Natural killer cell treated with Interleukin-12 subunit alpha and Interleukin-12 subunit beta and Interleukin-15 and Interleukin-18, amount 100 ng/mL, for 72 hours (primary cell): ENCODE measurements around the gene C1orf146. TPM values are rescaled to one million over a fixed set of nuclear protein-coding genes. Genes with fewer than 3 reads are reported as not detected.
"Not testable (repeated sequence)": the region's sequence is repeated elsewhere in the genome, so short reads cannot be mapped to it uniquely, and the experiment has no call there.

ENCODE experiments used
- ATAC-seq, 2 donors: fragments of 150-1000 bp; cut with Tn5 transposase in 1 of 2; sonication (Bioruptor Pico), chemical (Tn5 transposase) in 1 of 2; 2 replicates each; pipeline ENCODE4 v1.10.0; 2021
- DNase-seq: peaks from one replicate; pipeline ENCODE4 v3.0.0; 2022; ENCODE audit warnings: low spot score
- H3K27ac Mint-ChIP-seq, 2 donors: 1 replicate in 1 of 2; 2 replicates in 1 of 2; pipeline ENCODE4 v1.8.0; 2022; ENCODE audit warnings: mixed read lengths in 2 of 2, mild to moderate bottlenecking in 1 of 2, moderate library complexity in 1 of 2
- H3K27me3 Mint-ChIP-seq, 2 donors: 1 replicate in 1 of 2; 2 replicates in 1 of 2; pipeline ENCODE4 v1.8.0; 2022; ENCODE audit warnings: mixed read lengths in 2 of 2
- H3K36me3 Mint-ChIP-seq: one replicate; pipeline ENCODE4 v1.8.0; 2022; ENCODE audit warnings: mixed read lengths
- H3K4me1 Mint-ChIP-seq, 2 donors: 1 replicate in 1 of 2; 2 replicates in 1 of 2; pipeline ENCODE4 v1.8.0; 2022; ENCODE audit warnings: low read depth in 2 of 2, mixed read lengths in 2 of 2, mild to moderate bottlenecking in 1 of 2
- H3K4me3 Mint-ChIP-seq: one replicate; pipeline ENCODE4 v1.8.0; 2022; ENCODE audit warnings: mixed read lengths
- H3K9me3 Mint-ChIP-seq: 2 replicates; pipeline ENCODE4 v1.8.0; 2022; ENCODE audit warnings: mixed read lengths
- total RNA-seq, 2 donors: library from RNA; stranded (reverse); gene quantifications; one replicate each; pipeline ENCODE4 v1.2.3, GENCODE V29; 2022

The C1orf146 gene
- total RNA-seq, 2 donors from 2014 or later, result not detected

DNA sequence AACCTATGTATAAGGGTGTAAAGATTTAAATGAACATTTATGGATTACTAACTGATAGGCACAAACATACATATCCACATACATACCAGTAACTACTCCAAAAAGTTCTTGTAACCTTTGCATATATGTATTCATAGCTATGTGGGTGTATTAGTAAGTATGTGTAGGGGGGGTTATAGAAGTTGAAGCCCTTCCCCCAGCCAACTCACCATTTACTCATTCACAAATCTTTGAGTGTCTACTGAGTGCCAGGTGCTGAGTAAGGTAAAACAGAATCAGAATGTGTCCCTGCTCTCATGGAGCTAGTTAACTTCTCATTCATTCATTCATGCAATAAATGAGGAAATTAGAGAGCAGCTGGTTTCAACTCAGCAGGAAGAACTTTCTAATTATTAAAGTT, 1.3 kb downstream of the C1orf146 start:
- Mint-ChIP-seq H3K27me3 (peaks cover 5 to 8% of the 10 kb centered on the region in 2 donors), H3K4me3 (no peak overlapping the region), H3K4me1 (no peaks in the 10 kb centered on the region), H3K9me3 (no peaks in the 10 kb centered on the region), H3K36me3 (no peaks in the 10 kb centered on the region), H3K27ac (no peak overlapping the region)
- DNase-seq (no peak), ATAC-seq (no peak)

DNA sequence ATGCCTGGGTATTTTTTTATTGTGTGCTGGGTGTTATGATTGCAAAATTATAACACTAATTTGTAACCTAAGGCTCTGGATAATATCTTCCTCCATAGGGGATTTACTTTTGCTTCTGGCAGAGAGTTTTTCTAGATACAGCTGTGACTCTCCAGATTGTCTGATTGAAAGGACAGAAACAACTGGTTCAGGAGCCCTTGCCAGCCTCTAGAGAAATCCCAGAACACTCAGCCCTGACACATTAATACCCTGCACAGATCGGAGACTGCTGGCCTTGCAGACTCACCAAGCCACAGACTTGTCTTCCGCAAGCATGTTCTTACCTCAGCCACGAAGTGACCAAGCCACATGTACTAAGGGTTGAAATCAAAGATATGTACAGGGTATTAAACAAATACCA, 10.7 kb downstream of the C1orf146 start:
- H3K9me3 Mint-ChIP-seq, result no peaks in the 10 kb centered on the region
- H3K36me3 Mint-ChIP-seq, result no peaks in the 10 kb centered on the region
- no peak for DNase-seq
- H3K27me3 Mint-ChIP-seq, result peaks cover 11 to 14% of the 10 kb centered on the region in 2 donors
- no peaks in the 10 kb centered on the region for H3K4me1 Mint-ChIP-seq
- H3K27ac Mint-ChIP-seq, result no peak overlapping the region
- ATAC-seq, result no peak
- H3K4me3 Mint-ChIP-seq, result no peak overlapping the region

DNA sequence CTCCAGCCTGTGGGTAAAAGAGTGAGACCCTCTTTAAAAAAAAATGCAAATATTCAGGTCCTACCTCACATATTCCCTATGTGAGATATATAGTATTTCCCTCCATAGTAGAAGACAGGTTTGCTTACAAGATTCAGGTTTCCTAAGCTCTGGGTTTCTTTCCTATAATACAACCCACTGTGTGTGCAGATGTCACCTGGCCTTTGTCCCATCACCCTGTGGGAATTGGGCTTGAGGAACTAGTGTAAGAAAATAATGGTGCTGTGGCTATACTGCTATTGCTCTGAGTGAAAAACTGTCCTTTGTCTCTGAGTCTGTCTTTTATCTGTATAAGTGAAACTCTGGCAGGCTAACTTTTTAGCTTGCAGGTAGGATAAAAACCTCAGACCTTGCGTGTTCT, 13.0 kb downstream of the C1orf146 start:
- ATAC-seq (no peak), DNase-seq (no peak)
- Mint-ChIP-seq H3K4me1 (no peaks in the 10 kb centered on the region), H3K4me3 (no peak overlapping the region), H3K36me3 (no peaks in the 10 kb centered on the region), H3K27me3 (peaks cover 11 to 17% of the 10 kb centered on the region in 2 donors), H3K27ac (no peak overlapping the region), H3K9me3 (no peaks in the 10 kb centered on the region)

DNA sequence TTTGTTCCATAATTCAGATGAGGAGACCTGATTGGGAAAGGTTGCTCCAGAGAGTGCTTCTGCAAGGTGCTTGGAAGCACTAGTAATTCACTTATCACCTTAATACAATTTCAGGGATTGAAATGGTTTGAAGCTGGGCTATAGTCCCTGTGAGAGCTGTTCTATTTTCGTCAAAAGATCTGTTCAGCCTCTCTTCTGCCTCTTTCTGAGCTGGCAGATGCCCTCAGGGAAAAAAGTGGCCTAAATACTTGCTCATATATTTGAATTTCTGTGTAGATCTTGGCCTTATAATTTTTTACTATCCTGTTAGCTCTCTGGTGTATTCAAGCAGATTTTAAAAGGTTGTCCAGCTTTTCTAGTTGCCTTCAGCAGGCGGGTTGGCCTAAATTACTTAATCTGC, 22.3 kb downstream of the C1orf146 start:
- Mint-ChIP-seq H3K27me3 (peaks cover 15 to 17% of the 10 kb centered on the region in 2 donors), H3K27ac (no peak overlapping the region), H3K4me1 (no peaks in the 10 kb centered on the region), H3K4me3 (no peak overlapping the region), H3K9me3 (no peaks in the 10 kb centered on the region), H3K36me3 (no peaks in the 10 kb centered on the region)
- ATAC-seq, result no peak
- DNase-seq, result no peak

DNA sequence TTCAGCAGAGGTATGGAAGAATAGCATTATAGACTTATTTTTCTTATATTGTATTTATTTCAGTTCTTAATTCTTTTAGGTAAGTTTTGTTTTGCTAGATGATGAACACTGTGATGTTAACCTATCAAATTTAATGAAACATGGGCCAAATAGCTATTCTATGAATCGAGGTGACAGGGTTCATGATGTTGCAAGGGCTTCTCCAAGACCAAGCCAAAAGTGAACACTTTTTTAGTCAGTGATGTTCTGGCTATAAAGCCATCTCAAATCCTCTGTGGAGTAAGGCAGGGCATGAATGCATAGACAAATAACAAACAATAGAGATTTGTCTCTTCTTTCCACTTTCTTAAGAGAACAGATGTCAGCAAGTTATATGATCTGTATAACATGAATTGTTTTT, 26.7 kb downstream of the C1orf146 start:
- no peak overlapping the region for H3K27ac Mint-ChIP-seq
- no peaks in the 10 kb centered on the region for H3K27me3 Mint-ChIP-seq
- H3K9me3 Mint-ChIP-seq, result no peaks in the 10 kb centered on the region
- no peaks in the 10 kb centered on the region for H3K36me3 Mint-ChIP-seq
- DNase-seq (no peak), ATAC-seq (no peak)
- H3K4me3 Mint-ChIP-seq, result no peak overlapping the region
- no peaks in the 10 kb centered on the region for H3K4me1 Mint-ChIP-seq

DNA sequence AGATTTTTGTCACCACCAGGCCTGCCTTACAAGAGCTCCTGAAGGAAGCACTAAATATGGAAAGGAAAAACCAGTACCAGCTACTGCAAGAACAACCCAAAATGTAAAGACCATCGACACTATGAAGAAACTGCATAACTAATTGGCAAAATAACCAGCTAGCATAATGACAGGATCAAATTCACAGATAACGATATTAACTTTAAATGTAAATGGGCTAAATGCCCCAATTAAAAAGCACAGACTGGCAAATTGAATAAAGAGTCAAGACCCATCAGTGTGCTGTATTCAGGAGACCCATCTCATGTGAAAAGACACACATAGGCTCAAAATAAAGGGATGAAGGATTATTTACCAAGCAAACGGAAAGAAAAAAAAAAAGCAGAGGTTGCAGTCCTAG, 37.0 kb downstream of the C1orf146 start:
- not testable (repeated sequence) for H3K27ac Mint-ChIP-seq, H3K9me3 Mint-ChIP-seq, DNase-seq, H3K27me3 Mint-ChIP-seq, H3K4me1 Mint-ChIP-seq, ATAC-seq, H3K4me3 Mint-ChIP-seq
- peaks cover 44% of the 10 kb centered on the region for H3K36me3 Mint-ChIP-seq

DNA sequence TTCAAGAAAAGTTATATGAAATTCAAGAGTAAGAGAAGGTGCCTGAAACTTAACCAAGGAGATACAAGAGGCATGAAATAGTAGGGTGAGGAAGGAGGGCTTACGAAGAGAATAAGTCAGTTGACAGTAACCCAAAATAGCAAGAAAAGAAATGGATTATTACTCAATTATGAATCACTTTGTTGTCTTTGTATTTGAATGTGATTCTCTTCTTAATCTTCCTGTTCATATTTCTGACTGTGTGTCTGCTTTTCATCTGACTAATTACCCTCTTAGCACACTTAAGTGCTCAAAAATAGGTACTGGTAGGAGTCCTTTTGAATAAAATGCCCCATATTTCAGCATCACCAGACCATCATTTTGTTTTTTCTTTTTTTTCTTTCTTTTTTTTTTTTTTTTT, 41.6 kb downstream of the C1orf146 start:
- Mint-ChIP-seq H3K4me3 (no peak overlapping the region), H3K4me1 (peaks cover 5 to 8% of the 10 kb centered on the region in 2 donors), H3K36me3 (peaks cover 42% of the 10 kb centered on the region), H3K27me3 (no peaks in the 10 kb centered on the region), H3K27ac (no peak overlapping the region), H3K9me3 (peaks cover 6% of the 10 kb centered on the region)
- ATAC-seq, result no peak
- DNase-seq, result no peak

DNA sequence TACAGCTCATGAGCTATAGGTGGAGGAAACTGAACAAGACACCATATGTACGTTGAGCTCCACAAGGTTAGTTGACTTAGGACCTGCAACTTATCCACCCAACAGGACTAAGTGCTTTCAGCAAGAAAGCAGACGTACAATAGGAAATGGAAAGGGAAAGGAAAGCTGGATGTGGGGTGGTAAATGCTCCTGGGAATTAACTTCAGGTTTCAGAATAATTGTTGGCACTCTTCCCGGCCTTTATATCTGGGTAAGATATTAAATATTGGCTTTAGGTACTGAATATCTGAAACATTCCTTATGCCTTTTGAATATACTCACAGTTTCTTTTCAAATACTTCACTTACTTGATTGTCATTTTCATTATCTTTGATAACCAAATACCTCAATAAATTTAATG, 44.8 kb downstream of the C1orf146 start:
- H3K4me3 Mint-ChIP-seq, result no peak overlapping the region
- ATAC-seq (no peak), DNase-seq (no peak)
- H3K4me1 Mint-ChIP-seq, result peaks cover 0 to 6% of the 10 kb centered on the region in 2 donors
- no peaks in the 10 kb centered on the region for H3K27me3 Mint-ChIP-seq
- peaks cover 13% of the 10 kb centered on the region for H3K36me3 Mint-ChIP-seq
- H3K27ac Mint-ChIP-seq, result no peak overlapping the region
- no peaks in the 10 kb centered on the region for H3K9me3 Mint-ChIP-seq

DNA sequence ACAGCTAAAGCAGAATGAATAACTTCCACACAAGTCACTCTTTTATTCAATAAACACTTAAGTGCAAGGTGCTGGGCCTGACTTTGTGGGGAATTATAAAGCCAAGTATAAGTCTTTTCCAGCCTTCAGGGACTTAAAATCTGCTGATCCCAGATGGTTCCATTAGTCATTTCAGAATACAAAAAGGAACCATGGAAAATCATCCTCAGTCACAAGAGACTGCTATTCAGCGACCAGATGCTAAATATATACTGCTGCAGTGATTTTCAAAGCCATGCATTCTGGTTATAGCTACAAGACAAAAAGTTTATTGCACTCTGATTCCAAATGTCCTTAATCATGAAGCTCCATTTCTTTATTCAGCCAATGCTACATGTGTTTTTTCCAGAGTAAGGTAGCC, 55.3 kb downstream of the C1orf146 start:
- Mint-ChIP-seq H3K36me3 (peaks cover 33% of the 10 kb centered on the region), H3K4me3 (no peak overlapping the region), H3K27me3 (no peaks in the 10 kb centered on the region), H3K4me1 (peaks cover 5 to 13% of the 10 kb centered on the region in 2 donors), H3K9me3 (no peaks in the 10 kb centered on the region), H3K27ac (no peak overlapping the region)
- DNase-seq (no peak), ATAC-seq (no peak)

DNA sequence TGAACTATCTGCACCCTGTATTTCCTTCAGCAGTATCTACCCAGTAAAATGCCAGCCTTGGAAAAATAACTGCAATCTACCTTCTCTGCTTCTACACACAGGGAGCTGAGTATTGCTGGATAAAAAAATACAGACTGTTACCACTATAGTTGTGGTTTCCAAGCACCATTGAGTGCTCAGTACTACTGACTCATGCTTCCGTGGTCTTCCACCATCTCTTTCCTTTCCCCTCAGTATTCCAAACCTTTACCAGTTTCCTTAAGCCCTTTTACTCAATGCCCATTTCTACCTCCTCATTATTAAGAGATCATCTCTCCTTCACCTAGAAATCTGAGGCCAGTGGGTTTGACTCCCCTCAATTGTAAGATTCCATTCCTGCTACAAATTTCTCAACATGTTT, 57.2 kb downstream of the C1orf146 start:
- no peaks in the 10 kb centered on the region for H3K9me3 Mint-ChIP-seq

DNA sequence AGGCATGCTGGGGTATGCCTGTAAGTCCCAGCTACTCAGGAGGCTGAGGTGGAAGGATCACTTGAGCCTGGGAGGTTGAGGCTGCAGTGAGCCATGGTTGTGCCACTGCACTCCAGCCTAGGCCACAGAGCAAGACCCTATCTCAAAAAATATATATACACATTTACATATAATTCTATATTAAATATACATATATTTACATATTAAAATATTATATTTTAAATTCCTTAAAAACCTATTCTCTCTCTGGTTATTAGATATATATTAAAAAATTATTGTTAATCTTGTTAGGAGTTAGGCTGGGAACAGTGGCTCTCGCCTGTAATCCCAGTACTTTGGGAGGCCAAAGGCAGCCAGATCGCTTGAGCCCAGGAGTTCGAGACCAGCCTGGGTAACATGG, 58.4 kb downstream of the C1orf146 start:
- H3K9me3 Mint-ChIP-seq, result no peaks in the 10 kb centered on the region
- DNase-seq (no peak), ATAC-seq (no peak)
- peaks cover 8 to 20% of the 10 kb centered on the region in 2 donors for H3K4me1 Mint-ChIP-seq
- no peaks in the 10 kb centered on the region for H3K27me3 Mint-ChIP-seq
- H3K27ac Mint-ChIP-seq, result no peak overlapping the region
- no peak overlapping the region for H3K4me3 Mint-ChIP-seq
- peaks cover 47% of the 10 kb centered on the region for H3K36me3 Mint-ChIP-seq

More for the DNA sequence above, 57.2 kb downstream of the C1orf146 start:
- peaks cover 38% of the 10 kb centered on the region for H3K36me3 Mint-ChIP-seq
- H3K27me3 Mint-ChIP-seq, result no peaks in the 10 kb centered on the region
- peaks cover 8 to 13% of the 10 kb centered on the region in 2 donors for H3K4me1 Mint-ChIP-seq
- no peak overlapping the region for H3K27ac Mint-ChIP-seq
- DNase-seq (no peak), ATAC-seq (no peak)
- H3K4me3 Mint-ChIP-seq, result no peak overlapping the region

DNA sequence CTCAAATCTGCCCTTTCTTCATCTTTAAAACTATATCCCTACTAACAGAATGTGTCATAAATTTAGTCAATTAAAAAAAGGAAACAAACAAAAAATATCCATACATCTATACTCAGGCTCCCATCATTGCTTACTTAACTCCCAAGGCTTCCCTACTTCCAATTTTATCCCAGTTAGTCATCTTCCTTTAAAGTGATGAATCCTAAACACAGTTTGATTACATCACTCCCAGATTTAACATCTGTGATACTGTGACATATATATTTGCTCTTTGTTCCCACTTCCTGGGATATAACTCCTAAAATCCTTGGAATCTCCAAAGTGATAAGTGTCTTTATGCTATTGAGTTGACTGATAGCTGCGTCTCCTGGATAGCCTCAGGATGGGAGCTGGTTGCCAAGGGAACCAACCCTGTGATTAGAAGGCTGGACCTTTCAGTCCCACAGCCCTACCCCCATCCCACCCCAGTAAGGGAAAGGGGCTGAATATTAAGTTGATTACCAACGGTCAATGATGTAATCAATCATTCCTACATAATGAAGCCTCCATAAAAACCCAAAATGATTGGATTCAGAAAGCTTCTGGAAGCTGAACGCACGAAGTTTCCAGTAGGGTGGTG, 59.5 kb downstream of the C1orf146 start:
- ATAC-seq (no peak), DNase-seq (no peak)
- Mint-ChIP-seq H3K4me1 (peaks cover 12 to 29% of the 10 kb centered on the region in 2 donors), H3K9me3 (no peaks in the 10 kb centered on the region), H3K4me3 (no peak overlapping the region), H3K27ac (no peak overlapping the region), H3K27me3 (no peaks in the 10 kb centered on the region), H3K36me3 (peaks cover 59% of the 10 kb centered on the region)

DNA sequence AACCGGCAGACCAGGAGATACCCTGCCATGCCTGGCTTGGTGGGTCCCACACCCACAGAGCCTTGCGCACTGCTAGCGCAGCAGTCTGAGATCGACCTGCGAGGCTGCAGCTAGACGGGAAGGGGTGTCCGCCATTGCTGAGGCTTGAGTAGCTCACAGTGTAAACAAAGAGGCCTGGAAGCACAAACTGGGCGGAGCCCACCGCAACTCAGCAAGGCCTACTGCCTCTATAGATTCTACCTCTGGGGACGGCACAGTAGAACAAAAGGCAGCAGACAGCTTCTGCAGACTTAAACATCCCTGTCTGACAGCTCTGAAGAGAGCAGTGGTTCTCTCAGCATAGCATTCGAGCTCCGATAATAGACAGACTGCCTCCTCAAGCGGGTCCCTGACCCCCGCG, 62.1 kb downstream of the C1orf146 start:
- H3K4me1 Mint-ChIP-seq, result peaks cover 22 to 31% of the 10 kb centered on the region in 2 donors
- H3K27me3 Mint-ChIP-seq, ATAC-seq, H3K27ac Mint-ChIP-seq, H3K4me3 Mint-ChIP-seq, DNase-seq, H3K9me3 Mint-ChIP-seq: not testable (repeated sequence)
- H3K36me3 Mint-ChIP-seq, result peaks cover 71% of the 10 kb centered on the region

DNA sequence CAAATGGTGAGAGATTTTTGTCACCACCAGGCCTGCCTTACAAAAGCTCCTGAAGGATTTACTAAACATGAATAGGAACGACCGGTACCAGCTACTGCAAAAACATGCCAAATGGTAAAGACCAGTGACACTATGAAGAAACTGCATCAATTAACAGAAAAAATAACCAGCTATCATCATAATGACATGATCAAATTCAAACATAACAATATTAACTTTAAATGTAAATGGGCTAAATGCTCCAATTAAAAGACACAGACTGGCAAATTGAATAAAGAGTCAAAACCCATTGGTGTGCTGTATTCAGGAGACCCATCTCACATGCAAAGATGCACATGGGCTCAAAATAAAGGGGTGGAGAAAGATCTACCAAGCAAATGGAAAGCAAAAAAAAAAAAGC, 63.7 kb downstream of the C1orf146 start:
- Mint-ChIP-seq H3K36me3 (peaks cover 70% of the 10 kb centered on the region), H3K4me1 (peaks cover 16 to 21% of the 10 kb centered on the region in 2 donors)
- H3K9me3 Mint-ChIP-seq, ATAC-seq, H3K27ac Mint-ChIP-seq, DNase-seq, H3K4me3 Mint-ChIP-seq, H3K27me3 Mint-ChIP-seq: not testable (repeated sequence)

DNA sequence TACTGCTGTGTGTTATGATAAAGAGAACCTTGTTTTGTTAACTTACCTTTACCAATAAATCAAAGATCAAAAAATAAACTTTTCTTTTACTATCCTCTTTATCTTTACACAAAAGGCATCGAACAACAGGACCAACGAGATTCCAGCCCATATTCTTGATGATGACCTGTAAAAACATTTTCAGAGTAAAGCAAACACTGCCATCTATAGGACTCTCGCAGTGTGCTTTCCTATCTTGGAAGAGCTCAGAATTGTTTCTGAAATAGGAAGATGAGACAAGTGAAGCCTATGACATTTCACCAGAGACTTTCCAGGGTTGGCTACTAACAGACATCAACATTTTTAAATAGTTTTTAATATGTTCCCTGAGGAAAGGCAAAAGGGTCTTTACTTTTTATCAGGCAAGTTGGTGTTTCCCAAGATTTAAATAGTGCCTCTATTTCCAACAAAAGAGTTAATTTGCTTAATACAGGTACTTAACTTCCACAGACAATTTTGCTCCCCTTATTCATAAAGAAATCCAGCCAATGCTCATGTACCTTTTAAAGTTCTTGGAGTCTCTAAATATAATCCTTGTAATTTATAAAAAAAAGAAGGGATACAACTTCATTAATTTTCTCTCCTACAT, 73.8 kb downstream of the C1orf146 start:
- H3K27ac Mint-ChIP-seq, result no peak overlapping the region
- no peak for DNase-seq
- no peak overlapping the region for H3K4me3 Mint-ChIP-seq
- no peaks in the 10 kb centered on the region for H3K9me3 Mint-ChIP-seq
- no peak for ATAC-seq
- no peaks in the 10 kb centered on the region for H3K27me3 Mint-ChIP-seq
- peaks cover 13% of the 10 kb centered on the region in 2 donors for H3K4me1 Mint-ChIP-seq
- H3K36me3 Mint-ChIP-seq, result peaks cover 21% of the 10 kb centered on the region
